ENCODE results near the gene DEPDC7. TPM values are rescaled to one million over a fixed set of nuclear protein-coding genes. Genes with fewer than 3 reads are reported as not detected.

DEPDC7 gene
- total and polyA plus RNA-seq, 2 experiments from 2014 or later: 8.6 to 10.9 TPM

DNA sequence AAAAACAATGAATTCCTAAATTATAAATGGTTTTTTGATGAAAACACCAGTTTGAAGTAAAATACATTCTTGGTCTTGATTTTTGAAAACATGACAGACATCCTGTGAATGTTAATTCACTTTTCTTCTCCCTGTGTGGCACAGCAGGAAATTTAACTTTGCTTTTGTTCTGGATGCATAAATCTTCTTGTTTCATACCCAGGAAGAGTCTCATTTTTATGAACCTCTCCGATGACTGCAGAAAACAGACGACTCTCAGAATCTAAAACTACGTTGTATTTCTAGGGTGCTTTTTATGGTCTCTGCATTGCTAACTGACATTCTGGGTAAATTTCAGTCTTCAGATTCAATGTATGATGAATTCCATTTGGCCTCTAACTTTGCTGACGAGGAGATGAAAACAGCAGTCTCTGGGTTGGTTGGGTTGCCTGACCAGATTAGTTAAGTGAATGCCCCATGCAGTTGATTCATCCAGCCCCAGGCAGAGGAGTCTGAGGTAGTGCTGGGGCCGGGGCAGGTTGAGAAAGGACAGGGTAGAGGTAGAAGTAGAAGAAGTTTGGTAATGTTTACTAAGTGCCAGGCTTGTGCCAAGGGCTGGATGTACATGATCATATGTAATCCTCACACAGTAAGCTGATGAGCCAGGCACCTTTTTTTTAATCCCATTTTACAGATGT is 43.8 kb downstream of the DEPDC7 start:
- Mint-ChIP-seq H3K4me1 (peaks cover 18% of the 10 kb centered on the region), H3K4me3 (no peak overlapping the region), H3K36me3 (ENCODE audit: low read depth) (peaks cover 40% of the 10 kb centered on the region), H3K27ac (peak overlapping the region; percentile 66; the same call in 1 of the 2 replicates), H3K9me3 (no peaks in the 10 kb centered on the region), H3K27me3 (ENCODE audit: insufficient read depth, low read depth, poor library complexity) (peaks cover 4% of the 10 kb centered on the region)
- peaks cover 8% of the 10 kb centered on the region; the same call in 1 of the 2 replicates for H3K4me1 ChIP-seq (ENCODE audit: insufficient read depth)
- TF ChIP-seq, protein P1, sequence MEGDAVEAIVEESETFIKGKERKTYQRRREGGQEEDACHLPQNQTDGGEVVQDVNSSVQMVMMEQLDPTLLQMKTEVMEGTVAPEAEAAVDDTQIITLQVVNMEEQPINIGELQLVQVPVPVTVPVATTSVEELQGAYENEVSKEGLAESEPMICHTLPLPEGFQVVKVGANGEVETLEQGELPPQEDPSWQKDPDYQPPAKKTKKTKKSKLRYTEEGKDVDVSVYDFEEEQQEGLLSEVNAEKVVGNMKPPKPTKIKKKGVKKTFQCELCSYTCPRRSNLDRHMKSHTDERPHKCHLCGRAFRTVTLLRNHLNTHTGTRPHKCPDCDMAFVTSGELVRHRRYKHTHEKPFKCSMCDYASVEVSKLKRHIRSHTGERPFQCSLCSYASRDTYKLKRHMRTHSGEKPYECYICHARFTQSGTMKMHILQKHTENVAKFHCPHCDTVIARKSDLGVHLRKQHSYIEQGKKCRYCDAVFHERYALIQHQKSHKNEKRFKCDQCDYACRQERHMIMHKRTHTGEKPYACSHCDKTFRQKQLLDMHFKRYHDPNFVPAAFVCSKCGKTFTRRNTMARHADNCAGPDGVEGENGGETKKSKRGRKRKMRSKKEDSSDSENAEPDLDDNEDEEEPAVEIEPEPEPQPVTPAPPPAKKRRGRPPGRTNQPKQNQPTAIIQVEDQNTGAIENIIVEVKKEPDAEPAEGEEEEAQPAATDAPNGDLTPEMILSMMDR (conservative IDR thresholded peaks at IDR 0.05; ENCODE audit: low read depth in 2 of 2): no peak
- TF ChIP-seq, protein P2, sequence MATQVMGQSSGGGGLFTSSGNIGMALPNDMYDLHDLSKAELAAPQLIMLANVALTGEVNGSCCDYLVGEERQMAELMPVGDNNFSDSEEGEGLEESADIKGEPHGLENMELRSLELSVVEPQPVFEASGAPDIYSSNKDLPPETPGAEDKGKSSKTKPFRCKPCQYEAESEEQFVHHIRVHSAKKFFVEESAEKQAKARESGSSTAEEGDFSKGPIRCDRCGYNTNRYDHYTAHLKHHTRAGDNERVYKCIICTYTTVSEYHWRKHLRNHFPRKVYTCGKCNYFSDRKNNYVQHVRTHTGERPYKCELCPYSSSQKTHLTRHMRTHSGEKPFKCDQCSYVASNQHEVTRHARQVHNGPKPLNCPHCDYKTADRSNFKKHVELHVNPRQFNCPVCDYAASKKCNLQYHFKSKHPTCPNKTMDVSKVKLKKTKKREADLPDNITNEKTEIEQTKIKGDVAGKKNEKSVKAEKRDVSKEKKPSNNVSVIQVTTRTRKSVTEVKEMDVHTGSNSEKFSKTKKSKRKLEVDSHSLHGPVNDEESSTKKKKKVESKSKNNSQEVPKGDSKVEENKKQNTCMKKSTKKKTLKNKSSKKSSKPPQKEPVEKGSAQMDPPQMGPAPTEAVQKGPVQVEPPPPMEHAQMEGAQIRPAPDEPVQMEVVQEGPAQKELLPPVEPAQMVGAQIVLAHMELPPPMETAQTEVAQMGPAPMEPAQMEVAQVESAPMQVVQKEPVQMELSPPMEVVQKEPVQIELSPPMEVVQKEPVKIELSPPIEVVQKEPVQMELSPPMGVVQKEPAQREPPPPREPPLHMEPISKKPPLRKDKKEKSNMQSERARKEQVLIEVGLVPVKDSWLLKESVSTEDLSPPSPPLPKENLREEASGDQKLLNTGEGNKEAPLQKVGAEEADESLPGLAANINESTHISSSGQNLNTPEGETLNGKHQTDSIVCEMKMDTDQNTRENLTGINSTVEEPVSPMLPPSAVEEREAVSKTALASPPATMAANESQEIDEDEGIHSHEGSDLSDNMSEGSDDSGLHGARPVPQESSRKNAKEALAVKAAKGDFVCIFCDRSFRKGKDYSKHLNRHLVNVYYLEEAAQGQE (IDR thresholded peaks at IDR 0.05; ENCODE audit: unreplicated experiment): no peak
- TF ChIP-seq EZH2phosphoT487 (IDR thresholded peaks at IDR 0.05; ENCODE audit: unreplicated experiment) (no peak), NANOG (IDR thresholded peaks at IDR 0.05; ENCODE audit: borderline replicate concordance) (no peak), JUNB (IDR thresholded peaks at IDR 0.05; ENCODE audit: unreplicated experiment) (no peak), ZNF114 (CRISPR knock-in tag; IDR thresholded peaks at IDR 0.05) (no peak), ZNF331 (CRISPR knock-in tag; IDR thresholded peaks at IDR 0.05; ENCODE audit: low read depth) (no peak), STAT1 (IDR thresholded peaks at IDR 0.05; ENCODE audit: unreplicated experiment) (no peak)
- TF ChIP-seq, protein P3, sequence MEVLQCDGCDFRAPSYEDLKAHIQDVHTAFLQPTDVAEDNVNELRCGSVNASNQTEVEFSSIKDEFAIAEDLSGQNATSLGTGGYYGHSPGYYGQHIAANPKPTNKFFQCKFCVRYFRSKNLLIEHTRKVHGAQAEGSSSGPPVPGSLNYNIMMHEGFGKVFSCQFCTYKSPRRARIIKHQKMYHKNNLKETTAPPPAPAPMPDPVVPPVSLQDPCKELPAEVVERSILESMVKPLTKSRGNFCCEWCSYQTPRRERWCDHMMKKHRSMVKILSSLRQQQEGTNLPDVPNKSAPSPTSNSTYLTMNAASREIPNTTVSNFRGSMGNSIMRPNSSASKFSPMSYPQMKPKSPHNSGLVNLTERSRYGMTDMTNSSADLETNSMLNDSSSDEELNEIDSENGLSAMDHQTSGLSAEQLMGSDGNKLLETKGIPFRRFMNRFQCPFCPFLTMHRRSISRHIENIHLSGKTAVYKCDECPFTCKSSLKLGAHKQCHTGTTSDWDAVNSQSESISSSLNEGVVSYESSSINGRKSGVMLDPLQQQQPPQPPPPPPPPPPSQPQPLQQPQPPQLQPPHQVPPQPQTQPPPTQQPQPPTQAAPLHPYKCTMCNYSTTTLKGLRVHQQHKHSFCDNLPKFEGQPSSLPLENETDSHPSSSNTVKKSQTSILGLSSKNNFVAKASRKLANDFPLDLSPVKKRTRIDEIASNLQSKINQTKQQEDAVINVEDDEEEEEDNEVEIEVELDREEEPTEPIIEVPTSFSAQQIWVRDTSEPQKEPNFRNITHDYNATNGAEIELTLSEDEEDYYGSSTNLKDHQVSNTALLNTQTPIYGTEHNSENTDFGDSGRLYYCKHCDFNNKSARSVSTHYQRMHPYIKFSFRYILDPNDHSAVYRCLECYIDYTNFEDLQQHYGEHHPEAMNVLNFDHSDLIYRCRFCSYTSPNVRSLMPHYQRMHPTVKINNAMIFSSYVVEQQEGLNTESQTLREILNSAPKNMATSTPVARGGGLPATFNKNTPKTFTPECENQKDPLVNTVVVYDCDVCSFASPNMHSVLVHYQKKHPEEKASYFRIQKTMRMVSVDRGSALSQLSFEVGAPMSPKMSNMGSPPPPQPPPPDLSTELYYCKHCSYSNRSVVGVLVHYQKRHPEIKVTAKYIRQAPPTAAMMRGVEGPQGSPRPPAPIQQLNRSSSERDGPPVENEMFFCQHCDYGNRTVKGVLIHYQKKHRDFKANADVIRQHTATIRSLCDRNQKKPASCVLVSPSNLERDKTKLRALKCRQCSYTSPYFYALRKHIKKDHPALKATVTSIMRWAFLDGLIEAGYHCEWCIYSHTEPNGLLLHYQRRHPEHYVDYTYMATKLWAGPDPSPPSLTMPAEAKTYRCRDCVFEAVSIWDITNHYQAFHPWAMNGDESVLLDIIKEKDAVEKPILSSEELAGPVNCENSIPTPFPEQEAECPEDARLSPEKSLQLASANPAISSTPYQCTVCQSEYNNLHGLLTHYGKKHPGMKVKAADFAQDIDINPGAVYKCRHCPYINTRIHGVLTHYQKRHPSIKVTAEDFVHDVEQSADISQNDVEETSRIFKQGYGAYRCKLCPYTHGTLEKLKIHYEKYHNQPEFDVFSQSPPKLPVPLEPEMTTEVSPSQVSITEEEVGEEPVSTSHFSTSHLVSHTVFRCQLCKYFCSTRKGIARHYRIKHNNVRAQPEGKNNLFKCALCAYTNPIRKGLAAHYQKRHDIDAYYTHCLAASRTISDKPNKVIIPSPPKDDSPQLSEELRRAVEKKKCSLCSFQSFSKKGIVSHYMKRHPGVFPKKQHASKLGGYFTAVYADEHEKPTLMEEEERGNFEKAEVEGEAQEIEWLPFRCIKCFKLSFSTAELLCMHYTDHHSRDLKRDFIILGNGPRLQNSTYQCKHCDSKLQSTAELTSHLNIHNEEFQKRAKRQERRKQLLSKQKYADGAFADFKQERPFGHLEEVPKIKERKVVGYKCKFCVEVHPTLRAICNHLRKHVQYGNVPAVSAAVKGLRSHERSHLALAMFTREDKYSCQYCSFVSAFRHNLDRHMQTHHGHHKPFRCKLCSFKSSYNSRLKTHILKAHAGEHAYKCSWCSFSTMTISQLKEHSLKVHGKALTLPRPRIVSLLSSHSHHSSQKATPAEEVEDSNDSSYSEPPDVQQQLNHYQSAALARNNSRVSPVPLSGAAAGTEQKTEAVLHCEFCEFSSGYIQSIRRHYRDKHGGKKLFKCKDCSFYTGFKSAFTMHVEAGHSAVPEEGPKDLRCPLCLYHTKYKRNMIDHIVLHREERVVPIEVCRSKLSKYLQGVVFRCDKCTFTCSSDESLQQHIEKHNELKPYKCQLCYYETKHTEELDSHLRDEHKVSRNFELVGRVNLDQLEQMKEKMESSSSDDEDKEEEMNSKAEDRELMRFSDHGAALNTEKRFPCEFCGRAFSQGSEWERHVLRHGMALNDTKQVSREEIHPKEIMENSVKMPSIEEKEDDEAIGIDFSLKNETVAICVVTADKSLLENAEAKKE (CRISPR knock-in tag; IDR thresholded peaks at IDR 0.05): no peak
- H3K4me3 ChIP-seq: no peak overlapping the region
- no peaks in the 10 kb centered on the region for H4K20me1 ChIP-seq (replicated peaks; ENCODE audit: insufficient read depth)
- H3F3A ChIP-seq (replicated peaks; ENCODE audit: low read depth): no peaks in the 10 kb centered on the region
- H2AFZ ChIP-seq: no peak overlapping the region
- H3K36me3 ChIP-seq (ENCODE audit: insufficient read depth): peaks cover 17% of the 10 kb centered on the region
- no peaks in the 10 kb centered on the region for H3K27me3 ChIP-seq (ENCODE audit: insufficient read depth)
- DNase-seq (ENCODE audit: low spot score) (no peak), ATAC-seq (no peak)
- no peaks in the 10 kb centered on the region for H3K79me2 ChIP-seq (replicated peaks; ENCODE audit: insufficient read depth)
- peak overlapping the region; percentile 29; the same call in 1 of the 2 replicates for H3K27ac ChIP-seq (ENCODE audit: low read depth)
- no peaks in the 10 kb centered on the region for H3K9me2 ChIP-seq (ENCODE audit: insufficient read depth)
- no peak overlapping the region for H3K4me2 ChIP-seq
